ENCODE results near the gene SCN4B. TPM values are rescaled to one million over a fixed set of nuclear protein-coding genes. Genes with fewer than 3 reads are reported as not detected.

The SCN4B gene
- total RNA-seq, 1 experiment from 2014 or later = 1.6 TPM

DNA sequence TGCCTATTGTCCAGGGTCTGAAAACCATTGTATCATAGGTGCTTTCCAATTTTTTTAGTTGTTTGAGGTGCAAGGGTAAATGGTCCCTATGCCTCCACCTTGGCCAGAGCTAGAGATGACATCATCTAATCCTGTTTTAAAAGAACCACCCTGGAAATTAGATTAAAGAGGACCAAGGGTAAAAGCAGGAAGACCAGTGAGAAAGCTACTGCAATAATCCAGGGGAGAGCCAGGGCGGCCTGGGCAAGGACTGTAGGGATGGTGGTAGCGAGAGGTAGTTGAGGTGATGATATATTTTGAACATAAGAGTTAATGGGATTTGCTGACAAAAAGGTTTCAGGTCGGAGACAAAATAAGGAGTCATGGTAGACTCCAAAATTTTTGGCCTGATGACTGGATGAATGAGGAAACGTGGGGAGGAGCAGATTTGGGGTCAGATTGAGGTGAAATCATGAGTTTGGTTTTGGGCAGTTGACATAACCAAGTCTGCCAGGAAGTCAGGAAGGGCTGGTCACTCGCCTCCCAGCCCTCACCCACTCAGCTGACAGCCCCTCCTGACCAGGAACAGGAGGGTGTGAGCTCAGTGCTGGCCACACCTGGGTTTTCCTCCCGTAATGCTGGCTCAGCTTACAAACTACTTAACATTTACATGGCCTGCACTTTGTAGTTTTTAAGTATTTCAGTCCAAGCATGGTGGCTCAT is 23.0 kb downstream of the SCN4B start:
- Histone ChIP-seq H2BK5ac (ENCODE audit: insufficient read length, low read length) (no peak overlapping the region), H2AFZ (ENCODE audit: low read length) (no peak overlapping the region), H3K23me2 (ENCODE audit: insufficient read length, low read depth, low read length, poor library complexity, severe bottlenecking) (no peaks in the 10 kb centered on the region), H2BK15ac (ENCODE audit: low read depth, low read length) (no peak overlapping the region), H3T11ph (ENCODE audit: low read length) (no peak overlapping the region), H3K4me1 (ENCODE audit: insufficient read depth, low read length) (no peaks in the 10 kb centered on the region), H4K5ac (ENCODE audit: insufficient read length, low read depth, low read length) (no peak overlapping the region), H3K4ac (ENCODE audit: low read depth, low read length) (no peak overlapping the region), H2BK12ac (ENCODE audit: insufficient read length, low read depth, low read length) (no peak overlapping the region), H3K79me2 (ENCODE audit: insufficient read depth, low read length) (no peaks in the 10 kb centered on the region), H3K23ac (ENCODE audit: insufficient read length, low read depth, low read length) (no peak overlapping the region), H3K79me1 (ENCODE audit: insufficient read depth, low read depth, low read length, poor library complexity, severe bottlenecking) (no peaks in the 10 kb centered on the region), H3K56ac (ENCODE audit: insufficient read length, low read depth, low read length) (no peak overlapping the region), H3K27me3 (ENCODE audit: insufficient read depth, low read length) (no peaks in the 10 kb centered on the region), H4K8ac (replicated peaks; ENCODE audit: insufficient read length, low read depth, low read length) (no peak overlapping the region), H3K9ac (ENCODE audit: extremely low read depth, insufficient read length, low read length) (no peak overlapping the region), H2BK20ac (ENCODE audit: low read depth, low read length, poor library complexity, severe bottlenecking) (no peak overlapping the region), H4K20me1 (ENCODE audit: control insufficient read depth, insufficient read depth, insufficient read length) (no peaks in the 10 kb centered on the region), H2AK5ac (ENCODE audit: insufficient read length, low read length) (no peak overlapping the region), H2BK120ac (ENCODE audit: low read depth, low read length, poor library complexity, severe bottlenecking) (no peak overlapping the region), H3K14ac (ENCODE audit: insufficient read depth, low read length) (no peak overlapping the region), H3K9me3 (ENCODE audit: control insufficient read depth, low read depth, low read length) (no peaks in the 10 kb centered on the region), H3K27ac (ENCODE audit: insufficient read length, low read depth, low read length) (no peak overlapping the region), H3K18ac (ENCODE audit: insufficient read length, low read depth, low read length) (no peak overlapping the region), H4K91ac (ENCODE audit: insufficient read length, low read depth, low read length) (no peak overlapping the region), H3K4me2 (ENCODE audit: insufficient read depth, insufficient read length, low read length) (no peak overlapping the region)
- TF ChIP-seq, protein P1, sequence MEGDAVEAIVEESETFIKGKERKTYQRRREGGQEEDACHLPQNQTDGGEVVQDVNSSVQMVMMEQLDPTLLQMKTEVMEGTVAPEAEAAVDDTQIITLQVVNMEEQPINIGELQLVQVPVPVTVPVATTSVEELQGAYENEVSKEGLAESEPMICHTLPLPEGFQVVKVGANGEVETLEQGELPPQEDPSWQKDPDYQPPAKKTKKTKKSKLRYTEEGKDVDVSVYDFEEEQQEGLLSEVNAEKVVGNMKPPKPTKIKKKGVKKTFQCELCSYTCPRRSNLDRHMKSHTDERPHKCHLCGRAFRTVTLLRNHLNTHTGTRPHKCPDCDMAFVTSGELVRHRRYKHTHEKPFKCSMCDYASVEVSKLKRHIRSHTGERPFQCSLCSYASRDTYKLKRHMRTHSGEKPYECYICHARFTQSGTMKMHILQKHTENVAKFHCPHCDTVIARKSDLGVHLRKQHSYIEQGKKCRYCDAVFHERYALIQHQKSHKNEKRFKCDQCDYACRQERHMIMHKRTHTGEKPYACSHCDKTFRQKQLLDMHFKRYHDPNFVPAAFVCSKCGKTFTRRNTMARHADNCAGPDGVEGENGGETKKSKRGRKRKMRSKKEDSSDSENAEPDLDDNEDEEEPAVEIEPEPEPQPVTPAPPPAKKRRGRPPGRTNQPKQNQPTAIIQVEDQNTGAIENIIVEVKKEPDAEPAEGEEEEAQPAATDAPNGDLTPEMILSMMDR (conservative IDR thresholded peaks at IDR 0.05) = no peak
- WGBS (ENCODE audit: extremely low coverage, insufficient read length, low lambda C conversion rate) = 100% methylated on average over 1 of the region's 6 CpGs
- H3K4me1 Mint-ChIP-seq = peaks cover 6 to 12% of the 10 kb centered on the region in 2 experiments
- no peak overlapping the region for H3K27ac Mint-ChIP-seq
- no peaks in the 10 kb centered on the region for H3K36me3 Mint-ChIP-seq (ENCODE audit: insufficient read depth in 1 of 3, low read depth in 3 of 3)
- no peaks in the 10 kb centered on the region for H3K9me3 Mint-ChIP-seq
- peaks cover 15% of the 10 kb centered on the region for H3K27me3 Mint-ChIP-seq (ENCODE audit: low read depth)
- no peak for DNase-seq
- H3K4me3 Mint-ChIP-seq = no peak overlapping the region
